Erythroblast (primary cell): Measurements from ENCODE around the gene KCNC3.

ENCODE experiments used
- DNase-seq, 2 experiments: peaks; one replicate each; lab custom pipeline; 2025; lab: John Stamatoyannopoulos, UW
- GATA1 ChIP-seq: IDR thresholded peaks from 2 replicates; pipeline ENCODE4 v1.6.1; 2011; ENCODE audit warnings: low read depth, mild to moderate bottlenecking, control low read depth, low read length, moderate library complexity
- POLR2A ChIP-seq: IDR thresholded peaks from 2 replicates; pipeline ENCODE4 v1.6.1; 2011; ENCODE audit warnings: mild to moderate bottlenecking, low read length

Gene KCNC3

GRCh38 chr19:50326101-50326664 lies 3.0 kb downstream of the KCNC3 start:
- TF ChIP-seq GATA1, result no peak
- TF ChIP-seq POLR2A, result no peak
- DNase-seq, result no peak

- no peak for TF ChIP-seq POLR2A
- TF ChIP-seq GATA1, result no peak
- peak; percentile 69 to 77 for DNase-seq
Observed at GRCh38 chr19:50325310-50326100, 3.7 kb downstream of the KCNC3 start.

- no peak for DNase-seq
- TF ChIP-seq GATA1 (no peak), POLR2A (no peak)
Observed at GRCh38 chr19:50324331-50324730, 4.8 kb downstream of the KCNC3 start.

GRCh38 chr19:50323782-50324133 lies 5.4 kb downstream of the KCNC3 start:
- TF ChIP-seq GATA1, result no peak
- no peak for TF ChIP-seq POLR2A
- no peak for DNase-seq

DNA sequence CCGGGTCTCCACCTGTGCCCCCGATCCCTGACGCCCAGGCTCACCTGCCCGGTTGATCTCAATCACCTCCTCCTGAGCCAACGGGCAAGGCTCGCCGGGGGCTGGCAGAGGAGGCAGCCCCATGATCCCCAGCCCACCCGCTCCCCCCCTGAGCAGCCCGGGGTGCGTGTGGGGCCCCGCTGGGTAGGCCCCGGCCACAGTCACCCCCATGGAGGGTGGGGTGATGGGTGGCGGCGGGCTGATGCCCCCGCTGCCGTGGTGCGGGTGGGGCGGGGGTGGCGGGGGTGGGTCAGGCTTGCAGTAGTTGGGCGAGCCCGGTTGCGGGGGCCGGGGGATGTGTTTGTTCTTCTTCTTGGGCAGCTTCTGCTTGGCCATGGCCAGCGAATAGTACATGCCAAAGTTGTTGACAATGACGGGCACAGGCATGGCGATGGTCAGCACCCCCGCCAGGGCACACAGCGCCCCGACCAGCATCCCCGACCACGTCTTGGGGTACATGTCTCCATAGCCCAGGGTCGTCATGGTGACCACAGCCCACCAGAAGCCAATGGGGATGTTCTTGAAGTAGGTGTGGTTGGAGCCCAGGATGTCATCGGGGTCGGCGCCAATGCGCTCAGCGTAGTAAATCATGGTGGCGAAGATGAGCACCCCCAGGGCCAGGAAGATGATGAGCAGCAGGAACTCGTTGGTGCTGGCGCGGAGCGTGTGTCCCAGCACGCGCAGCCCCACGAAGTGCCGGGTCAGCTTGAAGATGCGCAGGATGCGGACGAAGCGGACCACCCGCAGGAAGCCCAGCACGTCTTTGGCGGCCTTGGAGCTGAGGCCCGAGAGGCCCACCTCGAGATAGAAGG lies 6.0 kb downstream of the KCNC3 start:
- TF ChIP-seq POLR2A (no peak), GATA1 (no peak)
- no peak for DNase-seq

DNA sequence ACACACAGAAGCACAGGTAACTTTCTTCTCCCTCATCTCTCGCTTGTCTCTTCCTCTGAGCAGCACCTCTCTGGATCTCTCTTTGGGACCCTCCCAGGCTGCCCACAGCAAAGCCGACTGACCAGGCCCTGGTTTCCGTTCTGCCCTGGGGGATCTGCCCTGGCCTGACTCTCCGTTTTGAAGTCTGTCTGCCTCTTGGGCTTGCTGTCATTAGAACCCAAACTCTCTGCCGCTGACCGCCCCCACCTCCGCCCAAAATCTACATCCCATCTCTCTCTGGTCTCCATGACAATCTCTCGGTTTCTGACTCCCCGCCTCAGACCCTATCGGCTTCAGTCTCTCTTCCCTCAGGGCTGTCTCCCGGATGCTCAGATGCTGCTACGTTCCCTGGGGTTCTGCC lies 6.9 kb downstream of the KCNC3 start:
- DNase-seq, result no peak

DNA sequence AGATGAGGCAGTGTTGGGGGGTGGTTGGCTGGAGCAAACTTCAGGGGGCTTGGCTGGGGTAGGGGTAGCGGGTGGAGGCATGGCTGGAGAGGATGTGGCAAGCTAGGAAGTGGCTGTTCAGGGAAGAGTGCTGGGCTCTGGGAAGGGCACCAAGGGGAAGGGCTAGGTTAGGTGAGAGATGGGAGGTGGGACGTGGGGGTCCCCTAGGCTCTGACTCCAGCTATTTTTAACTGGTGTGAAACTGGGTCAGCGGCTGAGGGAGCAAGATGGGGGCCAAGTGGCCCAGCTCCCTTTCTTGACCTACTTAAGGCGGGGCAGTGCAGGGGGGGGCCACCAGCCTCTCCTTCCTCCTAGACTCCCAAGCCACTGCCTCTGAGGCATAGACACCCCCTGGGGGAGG lies 7.3 kb downstream of the KCNC3 start:
- TF ChIP-seq POLR2A (no peak), GATA1 (no peak)
- DNase-seq, result no peak

More for the DNA sequence above, 6.9 kb downstream of the KCNC3 start:
- no peak for TF ChIP-seq GATA1
- no peak for TF ChIP-seq POLR2A

- no peak for DNase-seq
Observed at GRCh38 chr19:50320596-50320995, 8.6 kb downstream of the KCNC3 start.

DNA sequence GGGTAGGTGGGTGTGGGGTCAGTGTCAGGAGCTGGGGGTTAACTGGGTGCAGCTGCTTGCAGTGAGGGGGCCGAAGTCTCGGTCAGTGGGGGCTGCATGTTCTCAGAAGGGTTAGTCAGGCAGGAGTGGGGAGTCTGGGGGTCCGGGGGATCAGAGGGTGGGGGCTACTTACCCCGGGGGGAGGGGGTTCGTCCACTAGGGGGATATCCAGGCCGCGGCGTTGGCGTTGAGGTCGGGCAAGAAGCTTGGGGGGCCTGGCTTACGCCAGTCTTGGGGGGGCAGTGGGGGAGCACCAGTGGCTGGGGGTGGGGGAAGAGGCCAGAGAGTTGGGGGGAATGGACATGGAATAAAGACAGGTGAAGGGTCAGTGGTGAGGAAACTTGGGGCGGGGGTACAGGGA lies 9.1 kb downstream of the KCNC3 start:
- DNase-seq, result no peak
- TF ChIP-seq GATA1, result no peak
- TF ChIP-seq POLR2A, result no peak

More at GRCh38 chr19:50320596-50320995, 8.6 kb downstream of the KCNC3 start:
- no peak for TF ChIP-seq POLR2A
- TF ChIP-seq GATA1, result no peak

GRCh38 chr19:50319156-50319555 lies 10.0 kb downstream of the KCNC3 start:
- DNase-seq, result no peak
- TF ChIP-seq GATA1 (no peak), POLR2A (no peak)

DNA sequence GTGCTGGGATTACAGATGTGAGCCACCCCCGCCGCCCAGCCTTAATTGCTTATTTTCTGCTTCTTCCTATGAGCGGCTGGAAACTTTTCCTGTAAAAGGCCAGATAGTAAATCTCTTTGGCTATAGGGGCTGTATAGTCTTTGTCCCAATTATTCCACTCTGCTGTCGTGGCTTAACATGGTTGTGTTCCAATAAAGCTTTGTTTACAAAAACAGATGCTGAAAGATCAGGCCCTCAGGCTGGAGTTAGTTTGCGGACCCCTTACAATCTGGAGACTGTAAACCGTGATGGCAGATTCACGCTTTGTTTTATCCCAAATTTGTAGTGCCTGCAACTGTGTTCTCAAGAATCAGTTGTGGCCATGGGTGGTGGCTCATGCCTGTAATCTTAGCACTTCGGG lies 10.7 kb downstream of the KCNC3 start:
- no peak for TF ChIP-seq GATA1
- TF ChIP-seq POLR2A, result no peak
- DNase-seq, result no peak

- no peak for DNase-seq
- no peak for TF ChIP-seq POLR2A
- no peak for TF ChIP-seq GATA1
Observed at GRCh38 chr19:50317115-50317514, 12.1 kb downstream of the KCNC3 start.

GRCh38 chr19:50315773-50316448 lies 13.3 kb downstream of the KCNC3 start:
- DNase-seq, result no peak
- TF ChIP-seq GATA1 (no peak), POLR2A (no peak)
